CD4-positive, alpha-beta T cell treated with Interleukin-21 for 1 hour (primary cell): ENCODE data around the gene PTPRC.
"Not testable (repeated sequence)": the region's sequence is repeated elsewhere in the genome, so short reads cannot be mapped to it uniquely, and the experiment has no call there.

Experiments used
- DNase-seq: peaks from one replicate; pipeline ENCODE4 v3.0.0-alpha.2; 2020

Gene PTPRC

GRCh38 chr1:198638894-198639635 is at the start of gene PTPRC:
PTPRC (plus strand) TSS chr1:198639040; CDS start chr1:198639269, 229 bp downstream.
- peak; percentile 84 for DNase-seq

- DNase-seq: no peak
Measured at GRCh38 chr1:198590454-198590853, 48.4 kb upstream of the PTPRC start.

GRCh38 chr1:198595765-198596164 is 43.1 kb upstream of the PTPRC start:
- no peak for DNase-seq

DNA sequence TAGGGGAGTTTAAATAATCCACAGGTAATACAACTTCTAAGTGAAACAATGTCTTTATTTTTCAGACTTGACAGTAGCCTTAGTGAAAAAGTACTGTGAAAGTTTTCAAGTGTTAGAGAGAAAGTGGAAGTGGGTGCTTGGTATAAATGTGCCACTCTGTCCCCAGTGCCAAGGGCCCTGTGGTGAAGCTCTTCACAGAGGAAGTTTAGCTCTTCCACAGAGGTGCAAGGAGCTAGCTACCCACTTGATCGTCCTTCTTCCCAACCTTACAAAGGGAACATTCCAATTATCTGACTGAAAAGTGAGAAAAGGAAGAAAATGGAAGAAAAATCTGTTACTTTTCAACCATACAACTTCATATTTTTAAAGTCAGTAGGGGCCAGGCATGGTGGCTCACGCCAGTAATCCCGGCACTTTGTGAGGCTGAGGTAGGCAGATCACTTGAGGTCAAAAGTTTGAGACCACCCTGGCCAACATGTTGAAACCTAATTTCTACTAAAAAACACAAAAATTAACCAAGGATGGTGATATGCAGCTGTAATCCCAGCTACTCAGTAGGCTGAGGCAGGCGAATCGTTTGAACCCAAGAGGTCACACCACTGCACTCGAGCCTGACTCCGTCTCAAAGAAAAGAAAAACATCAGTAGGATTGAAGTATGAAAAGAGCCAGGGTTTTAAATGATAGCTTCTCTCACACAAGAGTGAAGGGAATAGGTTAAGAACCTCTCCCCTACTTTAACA is 41.0 kb upstream of the PTPRC start:
- no peak for DNase-seq

- no peak for DNase-seq
Measured at GRCh38 chr1:198598796-198599321, 40.0 kb upstream of the PTPRC start.

- DNase-seq: no peak
Measured at GRCh38 chr1:198599749-198600148, 39.1 kb upstream of the PTPRC start.

GRCh38 chr1:198600906-198601305 is 37.9 kb upstream of the PTPRC start:
- DNase-seq: no peak

DNA sequence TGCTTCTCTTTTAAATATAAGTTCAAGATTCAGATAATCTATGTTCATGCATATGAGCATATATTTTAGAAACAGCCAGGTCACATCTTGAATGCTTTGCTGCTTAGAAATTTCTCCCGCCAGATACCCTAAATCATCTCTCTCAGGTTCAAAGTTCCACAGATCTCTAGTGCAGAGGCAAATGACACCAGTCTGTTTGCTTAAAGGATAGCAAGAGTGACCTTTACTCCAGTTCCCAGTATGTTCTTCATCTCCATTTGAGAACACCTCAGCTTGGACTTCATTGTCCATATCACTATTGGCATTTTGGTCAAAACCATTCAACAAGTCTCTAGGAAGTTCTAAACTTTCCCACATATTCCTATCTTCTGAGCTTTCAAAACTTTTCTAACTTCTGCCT is 37.5 kb upstream of the PTPRC start:
- DNase-seq: not testable (repeated sequence)

DNA sequence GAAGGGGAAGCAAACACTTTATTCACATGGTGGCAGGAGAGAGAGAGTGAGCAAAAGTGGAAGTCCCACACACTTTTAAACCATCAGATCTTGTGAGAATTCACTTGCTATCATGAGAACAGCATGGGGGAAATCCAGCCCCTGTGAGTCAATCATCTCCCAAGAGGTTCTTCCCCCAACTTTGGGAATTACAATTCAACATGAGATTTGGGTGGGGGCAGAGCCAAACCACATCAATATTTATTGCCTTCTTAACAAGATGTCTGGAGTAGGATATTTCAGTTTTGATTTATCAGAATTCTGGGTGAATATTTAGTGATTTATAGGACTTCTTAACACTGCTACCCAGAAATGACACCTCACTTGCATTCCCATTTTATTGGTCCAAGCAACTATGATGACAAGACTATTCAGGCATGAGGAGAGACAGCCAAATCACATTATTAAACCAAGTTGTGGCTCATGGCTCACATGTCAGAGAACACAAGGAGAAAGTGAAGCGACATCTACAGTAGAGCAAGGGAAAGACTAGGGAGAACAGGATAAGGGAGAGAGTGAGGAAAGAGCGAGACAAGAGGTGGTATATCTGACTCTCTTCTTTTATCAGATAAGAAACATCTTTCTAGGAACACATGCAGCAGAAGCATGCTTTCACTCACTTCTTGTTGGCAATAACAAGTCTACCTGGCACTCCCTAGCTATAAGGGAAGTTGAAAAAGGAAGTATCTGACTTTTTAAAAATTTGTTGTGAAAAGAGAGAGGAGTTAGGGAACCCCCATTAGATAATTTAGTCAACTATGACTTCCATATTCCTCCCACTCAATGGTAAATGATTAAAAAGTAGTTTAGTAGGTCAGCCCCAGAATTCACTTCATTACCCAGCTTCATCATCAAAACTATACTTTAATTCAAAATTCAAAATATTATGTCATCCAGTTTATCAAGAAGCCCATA is 36.6 kb upstream of the PTPRC start:
- no peak for DNase-seq

DNA sequence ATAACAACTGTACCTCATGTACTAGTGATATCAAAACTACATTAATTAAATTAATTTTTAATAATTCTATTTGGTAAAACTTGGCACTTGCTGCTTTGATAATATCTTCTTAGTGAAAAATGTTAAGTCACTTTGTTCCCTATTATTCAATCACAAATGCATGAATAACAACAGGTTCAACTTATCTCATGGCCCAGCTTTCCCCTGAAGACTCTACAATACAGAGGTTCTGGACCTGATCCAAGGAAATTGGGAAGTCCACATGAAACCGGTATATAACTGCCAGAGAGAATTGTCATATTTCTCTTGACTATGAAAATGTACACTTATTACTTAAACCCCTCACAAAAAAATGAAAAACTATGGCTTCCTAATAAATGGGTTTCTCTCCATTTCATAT is 33.9 kb upstream of the PTPRC start:
- DNase-seq: no peak

- no peak for DNase-seq
Measured at GRCh38 chr1:198605406-198605805, 33.4 kb upstream of the PTPRC start.

DNA sequence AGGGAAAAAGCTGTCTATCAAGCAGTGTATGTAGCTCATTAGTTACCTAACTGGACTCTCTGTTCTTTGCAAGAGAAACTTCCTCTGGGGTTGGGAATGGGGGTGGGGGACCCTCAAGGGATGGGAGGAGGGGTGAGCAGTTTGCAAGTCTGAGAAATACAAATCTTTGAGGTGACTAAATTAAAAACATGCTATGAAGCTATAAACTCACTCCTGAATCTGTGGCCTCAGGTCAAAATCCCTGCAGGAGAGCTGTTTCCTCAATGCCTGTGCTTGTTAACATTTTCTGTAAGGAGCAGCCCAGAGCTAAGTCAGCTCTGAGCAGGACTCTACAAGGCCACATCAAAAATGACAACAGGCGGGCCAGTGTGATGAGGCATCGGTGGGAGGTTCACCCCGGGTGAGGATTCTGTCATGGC is 32.8 kb upstream of the PTPRC start:
- DNase-seq: no peak

DNA sequence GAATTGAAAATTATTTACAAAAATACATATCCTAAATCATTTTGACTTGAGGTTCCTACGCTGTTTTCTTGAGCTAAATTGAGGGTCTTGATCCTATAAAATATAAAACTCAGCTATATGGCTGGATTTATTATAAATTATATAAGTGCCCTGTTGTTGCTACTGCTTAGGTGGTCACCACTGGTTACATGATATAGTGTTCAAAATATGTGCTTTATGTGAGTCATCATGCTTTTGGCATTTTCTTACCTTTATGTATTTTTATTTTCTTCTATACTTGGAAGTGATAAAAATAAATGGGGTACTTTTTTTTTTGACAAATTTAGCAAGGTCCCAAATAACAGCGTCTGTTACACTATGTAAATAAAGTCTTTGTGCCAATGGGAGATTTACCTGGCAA is 31.1 kb upstream of the PTPRC start:
- DNase-seq: no peak

DNA sequence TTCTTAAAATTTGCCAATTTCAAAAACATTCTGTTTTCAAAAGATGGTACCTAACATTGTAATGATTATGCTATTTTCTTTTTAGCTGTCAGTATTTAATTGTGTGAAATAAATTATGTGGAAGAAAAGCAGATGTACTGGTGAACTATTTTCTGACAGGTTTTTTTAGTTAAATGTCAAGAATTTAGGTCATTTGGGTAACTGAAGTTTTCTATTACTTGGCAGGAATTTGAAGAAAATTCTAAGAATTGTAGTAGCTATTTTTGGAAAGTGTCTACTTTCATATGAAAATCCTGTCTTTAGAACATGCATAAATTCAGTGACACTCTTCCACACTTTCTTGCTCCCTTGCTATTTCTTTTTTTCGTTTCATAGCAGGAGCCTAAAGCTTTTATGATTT is 28.5 kb upstream of the PTPRC start:
- DNase-seq: no peak

DNA sequence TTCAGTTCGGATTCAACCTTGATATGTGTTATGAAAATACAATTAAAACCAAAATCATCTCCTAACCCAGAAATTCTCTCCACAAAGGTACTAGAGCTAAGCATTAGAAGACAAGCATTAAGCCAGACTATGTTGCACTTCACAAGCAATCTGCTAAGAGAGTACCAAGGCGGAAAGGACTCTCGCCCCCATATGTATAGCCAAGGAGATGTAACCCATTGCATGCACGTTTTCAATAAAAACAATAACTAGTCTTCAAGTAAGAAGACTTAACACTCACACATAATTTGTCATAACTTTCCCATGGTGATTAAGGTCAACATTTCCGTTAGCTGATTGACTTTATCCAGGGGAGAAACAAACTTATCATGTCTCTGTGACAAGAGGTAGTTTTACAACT is 27.6 kb upstream of the PTPRC start:
- no peak for DNase-seq

GRCh38 chr1:198612471-198613260 is 26.2 kb upstream of the PTPRC start:
- peak; percentile 53 for DNase-seq

- DNase-seq: no peak
Measured at GRCh38 chr1:198617406-198617805, 21.4 kb upstream of the PTPRC start.

DNA sequence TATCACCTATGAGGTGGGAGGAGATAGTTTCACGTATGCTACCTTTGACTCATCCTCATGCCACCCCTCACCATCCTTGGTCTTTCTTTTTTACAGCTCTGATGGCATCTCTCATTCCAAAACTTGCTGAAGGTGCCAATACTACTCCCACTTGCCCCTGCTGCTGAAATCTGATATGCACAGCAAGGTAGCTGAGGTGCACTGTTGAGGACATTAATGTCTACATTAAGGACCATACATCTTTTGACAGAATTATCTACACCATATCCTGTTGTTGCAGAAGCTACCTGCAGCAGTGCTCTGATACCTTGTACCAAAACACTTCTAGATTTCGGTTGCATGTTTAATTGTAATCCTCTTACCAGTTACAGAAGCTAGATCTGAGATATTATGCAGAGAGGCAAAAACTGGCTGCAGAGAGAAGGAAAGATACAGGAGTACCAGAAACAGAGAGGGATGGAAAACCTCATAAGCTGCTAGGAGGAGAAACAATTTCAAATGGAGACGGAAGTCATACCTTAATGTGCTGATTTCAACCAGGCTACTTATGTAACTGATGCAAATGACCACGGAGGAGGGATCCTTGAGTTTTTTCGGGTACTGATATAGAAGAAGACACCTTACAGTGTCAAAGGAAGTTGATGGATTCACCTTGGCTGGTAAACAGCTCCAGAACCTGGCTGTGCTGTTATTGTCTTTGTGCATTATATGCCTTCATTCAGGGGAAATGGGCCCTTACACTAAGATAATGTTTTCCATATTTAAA is 19.3 kb upstream of the PTPRC start:
- no peak for DNase-seq

GRCh38 chr1:198620218-198620617 is 18.6 kb upstream of the PTPRC start:
- DNase-seq: no peak

GRCh38 chr1:198620951-198621824 is 17.7 kb upstream of the PTPRC start:
- DNase-seq: peak; percentile 81
